22Rv1 (cell line): ENCODE results near the gene MMAB.

Experiments used
- H3K27ac ChIP-seq: fragments of 450-650 bp; 2 replicates; pipeline ENCODE4 v1.5.1; 2017
- ZFX ChIP-seq: fragments of 450-650 bp; IDR thresholded peaks from 2 replicates; pipeline ENCODE4 v1.6.1; 2017; ENCODE audit warnings: antibody characterized with exemption, borderline replicate concordance
- TF ChIP-seq, protein P1 (sequence below): fragments of 450-650 bp; IDR thresholded peaks from 2 replicates; pipeline ENCODE4 v1.5.1; 2017; ENCODE audit warnings: mild to moderate bottlenecking

The MMAB gene

DNA sequence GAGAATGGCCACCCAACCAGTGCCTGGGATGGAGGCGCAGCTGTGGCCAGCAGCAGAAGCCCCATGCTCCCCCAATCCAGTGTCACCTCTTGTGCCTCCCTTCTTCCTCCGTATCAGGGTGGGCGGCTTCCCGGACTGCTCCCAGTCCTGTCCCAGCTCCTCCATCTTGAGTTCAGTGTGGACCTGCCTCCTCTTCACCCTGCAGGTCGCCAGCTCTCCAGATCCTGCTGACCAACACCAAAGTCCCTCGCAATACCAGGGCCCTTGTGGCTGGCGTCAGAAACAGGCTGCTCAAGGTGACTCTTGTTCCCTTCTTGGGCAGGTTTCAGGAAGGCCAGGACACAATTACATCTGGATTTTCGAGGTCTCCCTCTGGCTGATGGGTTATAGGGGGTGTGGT is 17.3 kb upstream of the MMAB start:
- TF ChIP-seq ZFX, result no peak
- TF ChIP-seq, protein P1, sequence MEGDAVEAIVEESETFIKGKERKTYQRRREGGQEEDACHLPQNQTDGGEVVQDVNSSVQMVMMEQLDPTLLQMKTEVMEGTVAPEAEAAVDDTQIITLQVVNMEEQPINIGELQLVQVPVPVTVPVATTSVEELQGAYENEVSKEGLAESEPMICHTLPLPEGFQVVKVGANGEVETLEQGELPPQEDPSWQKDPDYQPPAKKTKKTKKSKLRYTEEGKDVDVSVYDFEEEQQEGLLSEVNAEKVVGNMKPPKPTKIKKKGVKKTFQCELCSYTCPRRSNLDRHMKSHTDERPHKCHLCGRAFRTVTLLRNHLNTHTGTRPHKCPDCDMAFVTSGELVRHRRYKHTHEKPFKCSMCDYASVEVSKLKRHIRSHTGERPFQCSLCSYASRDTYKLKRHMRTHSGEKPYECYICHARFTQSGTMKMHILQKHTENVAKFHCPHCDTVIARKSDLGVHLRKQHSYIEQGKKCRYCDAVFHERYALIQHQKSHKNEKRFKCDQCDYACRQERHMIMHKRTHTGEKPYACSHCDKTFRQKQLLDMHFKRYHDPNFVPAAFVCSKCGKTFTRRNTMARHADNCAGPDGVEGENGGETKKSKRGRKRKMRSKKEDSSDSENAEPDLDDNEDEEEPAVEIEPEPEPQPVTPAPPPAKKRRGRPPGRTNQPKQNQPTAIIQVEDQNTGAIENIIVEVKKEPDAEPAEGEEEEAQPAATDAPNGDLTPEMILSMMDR, result no peak
- H3K27ac ChIP-seq, result no peak overlapping the region

DNA sequence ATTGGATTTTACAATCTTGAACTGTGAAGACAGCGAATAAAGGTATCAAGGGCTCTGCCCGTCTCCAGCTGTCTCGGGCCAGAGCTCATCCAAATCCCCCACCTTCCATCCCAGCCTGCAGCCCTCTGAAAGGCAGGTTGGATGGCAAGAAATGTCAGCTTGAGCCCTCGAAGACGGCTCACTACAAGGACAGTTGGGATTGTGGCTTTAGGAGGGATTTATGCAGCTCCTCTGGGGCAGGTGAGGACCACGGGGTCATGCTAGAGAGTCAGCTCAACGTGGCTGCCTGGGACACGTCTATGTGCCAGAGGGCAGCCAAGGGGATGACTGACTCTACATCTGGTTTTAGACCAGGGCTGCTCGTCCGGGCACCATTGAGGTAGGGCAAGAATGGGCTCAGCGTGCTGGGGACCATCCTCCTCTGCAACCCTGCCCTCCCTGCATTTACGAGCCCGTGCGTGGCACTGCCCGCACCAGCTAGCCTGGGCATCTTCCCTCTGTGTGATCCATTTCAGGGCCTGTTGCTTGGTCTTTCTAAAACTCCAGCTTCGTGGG is 16.5 kb upstream of the MMAB start:
- TF ChIP-seq ZFX, result no peak
- TF ChIP-seq, protein P1, result no peak
- H3K27ac ChIP-seq, result 0 out of 2 replicates have a peak overlapping the region, but pooled peaks have one; percentile 7

DNA sequence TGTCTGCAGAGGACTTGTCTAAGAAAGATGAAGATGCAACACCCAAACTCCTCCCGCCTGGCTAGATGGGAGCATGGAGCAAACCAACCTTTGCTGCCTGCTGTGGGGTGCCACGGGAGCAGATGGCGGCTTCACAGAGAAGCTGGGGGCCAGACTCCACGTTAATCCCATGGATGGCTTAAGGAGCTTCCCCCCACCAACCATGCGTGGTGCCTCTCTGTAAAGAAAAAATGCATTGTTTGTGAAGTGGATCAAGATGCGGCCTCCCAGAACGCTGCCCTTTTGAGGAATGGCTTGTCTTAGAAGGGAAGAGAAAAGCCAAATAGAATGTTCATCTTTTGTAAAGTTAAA is 15.9 kb upstream of the MMAB start:
- 0 out of 2 replicates have a peak overlapping the region, but pooled peaks have one; percentile 7 for H3K27ac ChIP-seq
- no peak for TF ChIP-seq ZFX
- TF ChIP-seq, protein P1, result no peak

DNA sequence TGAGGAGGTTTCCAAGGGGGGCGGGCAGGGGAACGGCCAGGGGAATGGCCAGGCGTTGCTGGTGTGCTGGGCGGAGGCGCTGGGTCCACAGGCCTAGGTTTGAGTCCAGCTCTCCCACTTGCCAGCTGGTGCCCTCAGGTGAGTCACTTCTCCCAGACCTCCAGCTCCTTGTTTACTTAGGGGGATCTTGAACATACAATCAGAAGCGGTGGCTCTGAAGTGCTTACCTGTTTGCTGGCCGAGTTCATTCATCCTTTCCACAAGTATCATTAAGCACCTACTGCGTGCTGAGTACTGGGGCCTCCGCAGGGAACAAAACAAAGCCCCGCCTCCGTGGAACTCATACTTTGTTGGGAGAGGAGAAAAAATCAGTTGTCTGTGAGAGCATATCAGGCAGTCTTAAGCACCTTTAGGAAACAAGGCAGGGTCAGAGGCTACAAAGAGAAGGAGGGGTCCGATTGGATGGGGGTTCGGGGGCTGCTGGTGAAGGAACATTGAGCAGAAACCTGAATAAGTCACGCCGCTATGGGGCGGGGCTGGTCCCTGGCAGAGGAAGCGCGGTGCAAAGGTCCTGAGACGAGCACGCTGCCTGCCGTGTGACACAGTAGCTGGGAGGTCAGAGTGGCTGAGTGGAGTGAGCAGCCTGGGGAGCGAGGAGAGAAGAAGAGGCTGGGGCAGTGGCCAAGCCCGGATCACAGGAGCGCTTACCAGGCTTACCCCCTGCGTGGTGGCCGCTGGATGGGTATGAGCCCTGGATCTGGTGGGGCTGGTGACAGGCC is 15.3 kb upstream of the MMAB start:
- no peak for TF ChIP-seq ZFX
- TF ChIP-seq, protein P1, result no peak
- 0 out of 2 replicates have a peak overlapping the region, but pooled peaks have one; percentile 7 for H3K27ac ChIP-seq

DNA sequence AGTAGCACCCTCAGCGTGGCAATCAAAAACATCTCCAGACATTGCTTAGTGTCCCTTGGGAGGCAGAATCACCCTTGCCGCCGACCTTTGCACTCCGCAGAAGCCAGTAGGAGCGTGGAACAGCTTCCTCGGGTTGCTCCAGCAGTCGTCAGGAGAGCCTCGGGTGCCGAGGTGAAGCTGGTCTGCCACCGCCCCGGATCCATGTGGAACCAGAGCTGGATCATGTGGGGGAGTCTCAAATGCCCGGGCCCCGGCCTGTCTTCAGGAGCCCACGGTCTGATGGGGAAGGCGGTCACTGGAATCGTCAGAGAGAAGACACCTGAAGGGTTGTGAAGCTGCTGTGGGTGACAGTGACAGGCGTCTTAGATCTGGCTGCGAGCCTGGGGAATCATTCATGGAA is 14.6 kb upstream of the MMAB start:
- no peak overlapping the region for H3K27ac ChIP-seq
- TF ChIP-seq ZFX, result no peak
- TF ChIP-seq, protein P1, result no peak

DNA sequence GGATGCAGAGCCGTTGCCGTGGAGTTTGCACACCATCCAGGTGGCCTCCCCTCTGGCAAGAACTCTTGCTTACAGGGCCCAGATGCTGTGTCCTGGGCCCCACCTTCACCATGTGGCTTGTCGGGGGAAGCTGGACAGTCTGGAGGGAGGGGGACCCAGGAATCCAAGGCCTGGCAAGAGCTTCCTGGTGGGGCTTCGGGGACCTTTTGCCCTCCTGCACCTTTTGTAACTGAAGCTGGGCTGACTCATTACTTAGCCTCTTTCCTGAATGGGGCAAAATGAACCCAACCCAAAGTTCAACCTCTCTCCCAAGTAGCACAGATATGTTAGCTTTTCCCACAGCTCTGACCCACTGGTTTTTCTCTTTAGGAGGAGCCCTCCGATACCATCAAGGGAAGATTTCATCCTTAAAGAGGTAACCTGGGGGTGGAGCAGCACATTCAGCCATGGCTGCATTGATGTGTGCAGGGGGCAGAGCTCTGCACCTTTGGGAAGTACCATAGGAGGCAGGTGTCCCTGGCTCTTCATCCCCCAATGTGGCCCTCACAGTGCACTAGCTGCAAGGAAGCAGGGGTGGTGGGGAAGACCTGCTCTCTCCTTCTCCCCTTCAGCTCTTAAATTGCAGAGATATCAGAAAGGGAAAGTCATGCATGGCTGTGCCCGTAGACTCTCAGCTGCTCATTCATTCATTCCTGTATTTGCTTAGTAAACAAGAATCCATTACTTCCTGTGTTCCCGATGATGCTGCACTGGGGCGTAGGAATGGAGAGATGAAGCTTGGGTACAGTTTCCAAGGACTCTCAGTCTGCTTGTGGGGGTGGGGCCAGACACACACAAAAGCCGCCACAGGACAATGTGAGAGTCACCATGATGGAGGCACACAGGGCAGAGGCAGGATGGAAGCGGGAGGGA is 13.3 kb upstream of the MMAB start:
- H3K27ac ChIP-seq, result no peak overlapping the region
- TF ChIP-seq, protein P1, result no peak
- TF ChIP-seq ZFX, result no peak

DNA sequence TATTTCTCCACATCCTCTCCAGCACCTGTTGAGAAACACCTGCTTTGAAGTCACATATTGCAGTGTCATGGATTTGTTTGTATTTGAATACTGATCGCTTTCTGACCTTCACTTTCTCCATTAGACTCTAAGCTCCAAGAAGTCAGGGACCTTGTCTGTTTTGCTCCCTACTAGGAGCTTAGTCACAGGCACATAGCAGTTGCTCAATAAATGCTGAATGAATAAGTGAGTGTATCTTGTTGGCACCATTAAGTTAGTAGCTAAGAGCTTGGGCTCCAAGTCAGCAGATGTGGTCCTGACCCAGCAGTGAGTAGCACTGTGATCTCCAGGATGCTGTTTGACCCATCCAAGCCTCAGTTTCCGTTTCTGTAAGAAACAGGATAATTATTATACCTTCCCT is 10.4 kb upstream of the MMAB start:
- TF ChIP-seq, protein P1, result no peak
- no peak for TF ChIP-seq ZFX
- H3K27ac ChIP-seq, result no peak overlapping the region
